Activated CD4-positive, alpha-beta memory T cell treated with anti-CD3 and anti-CD28 coated beads, Interleukin-2, amount 10 ng/mL, durations not matched to agents 7 days and 5 days (primary cell): Measurements from ENCODE around the gene PCYOX1L. TPM values are rescaled to one million over a fixed set of nuclear protein-coding genes. Genes with fewer than 3 reads are reported as not detected.

Experiments used
- CTCF ChIA-PET: fragments of 350-600 bp; sonication (Branson Sonifier 250); formaldehyde crosslinking; loops from one replicate; lab custom pipeline; 2021; ENCODE audit warnings: antibody characterized with exemption, inconsistent platforms; lab: Charles Lee
- POLR2A ChIA-PET: fragments of 350-600 bp; sonication (Branson Sonifier 250); formaldehyde crosslinking; loops from one replicate; lab custom pipeline; 2021; ENCODE audit warnings: antibody characterized with exemption; lab: Charles Lee
- DNase-seq: peaks from one replicate; pipeline ENCODE4 v3.0.0-alpha.2; 2020
- H3K27ac Mint-ChIP-seq: one replicate; pipeline ENCODE4 v1.8.0; 2021; ENCODE audit warnings: mild to moderate bottlenecking, mixed read lengths
- H3K27me3 Mint-ChIP-seq: one replicate; pipeline ENCODE4 v1.8.0; 2021; ENCODE audit warnings: mixed read lengths
- H3K36me3 Mint-ChIP-seq: one replicate; pipeline ENCODE4 v1.8.0; 2021; ENCODE audit warnings: low read depth, mixed read lengths
- H3K4me1 Mint-ChIP-seq: one replicate; pipeline ENCODE4 v1.8.0; 2021; ENCODE audit warnings: mixed read lengths
- H3K4me3 Mint-ChIP-seq: one replicate; pipeline ENCODE4 v1.8.0; 2021; ENCODE audit warnings: mild to moderate bottlenecking, mixed read lengths
- H3K9me3 Mint-ChIP-seq: one replicate; pipeline ENCODE4 v1.8.0; 2021; ENCODE audit warnings: mixed read lengths
- total RNA-seq, 2 experiments: library from RNA; stranded (reverse); gene quantifications; one replicate each; pipeline ENCODE4 v1.2.3, GENCODE V29; 2021

Gene PCYOX1L
- total RNA-seq, 2 experiments from 2014 or later: 41.2 to 42.1 TPM

DNA sequence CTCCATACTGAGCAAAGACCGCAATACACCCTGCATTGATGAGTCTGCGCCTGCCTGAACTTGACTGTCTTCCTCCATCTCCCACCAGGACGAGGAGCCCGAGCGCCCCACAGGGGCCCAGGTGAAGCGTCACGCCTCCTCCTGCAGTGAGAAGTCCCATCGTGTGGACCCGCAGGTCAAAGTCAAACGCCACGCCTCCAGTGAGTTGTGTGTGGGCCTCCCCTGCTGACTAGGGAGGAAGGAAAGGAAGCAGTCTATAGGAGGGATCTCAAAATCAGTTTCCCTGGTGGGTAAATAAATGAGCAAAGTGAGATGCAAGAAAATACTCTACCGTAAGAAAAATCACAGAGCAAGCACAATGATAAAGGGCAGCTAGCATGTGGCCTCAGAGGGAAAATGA is 35.3 kb upstream of the PCYOX1L start:
- no peaks in the 10 kb centered on the region for H3K36me3 Mint-ChIP-seq
- no peak overlapping the region for H3K27ac Mint-ChIP-seq
- POLR2A ChIA-PET: interaction anchor here (1.3 to 3.3 kb wide), 2 partner anchors 12 to 22 kb away, joined by 3 to 14 read pairs; partner anchors contain the start of gene GRPEL2
- CTCF ChIA-PET: interaction anchor here (1.3 to 12.4 kb wide), 3 partner anchors 8 to 62 kb away, joined by 3 to 278 read pairs (median 9); no protein-coding TSS in a partner anchor
- H3K4me3 Mint-ChIP-seq: no peak overlapping the region
- peaks cover 2% of the 10 kb centered on the region for H3K4me1 Mint-ChIP-seq
- H3K9me3 Mint-ChIP-seq: no peaks in the 10 kb centered on the region
- no peaks in the 10 kb centered on the region for H3K27me3 Mint-ChIP-seq
- DNase-seq: no peak

DNA sequence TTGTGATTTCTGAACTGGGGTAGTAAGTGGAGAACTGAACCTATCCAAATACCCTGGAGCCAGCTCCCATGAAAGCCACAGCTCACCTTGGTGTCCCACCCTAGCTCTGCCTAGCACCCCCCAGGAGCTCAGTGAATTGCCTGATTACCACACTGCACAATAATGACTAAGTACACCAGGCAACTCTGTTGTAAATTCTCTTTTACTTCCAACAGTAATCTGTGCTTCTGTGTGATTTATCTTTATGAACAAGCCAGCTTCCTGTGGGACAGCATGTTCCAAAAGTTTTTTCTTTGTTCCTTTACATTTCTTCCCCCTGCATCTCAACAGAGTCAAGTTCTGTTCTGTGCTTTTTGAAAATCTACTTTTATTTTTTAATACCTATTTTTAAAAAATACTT is 34.6 kb upstream of the PCYOX1L start:
- H3K9me3 Mint-ChIP-seq: no peaks in the 10 kb centered on the region
- no peaks in the 10 kb centered on the region for H3K36me3 Mint-ChIP-seq
- H3K27ac Mint-ChIP-seq: no peak overlapping the region
- H3K4me1 Mint-ChIP-seq: peaks cover 2% of the 10 kb centered on the region
- ChIA-PET CTCF (interaction anchor here (0.6 to 12.4 kb wide), 6 partner anchors 8 to 119 kb away, joined by 3 to 278 read pairs (median 4); no protein-coding TSS in a partner anchor), POLR2A (interaction anchor here (1.3 to 3.3 kb wide), 2 partner anchors 13 to 21 kb away, joined by 3 to 14 read pairs; partner anchors contain the start of gene GRPEL2)
- H3K4me3 Mint-ChIP-seq: no peak overlapping the region
- no peak for DNase-seq
- no peaks in the 10 kb centered on the region for H3K27me3 Mint-ChIP-seq

DNA sequence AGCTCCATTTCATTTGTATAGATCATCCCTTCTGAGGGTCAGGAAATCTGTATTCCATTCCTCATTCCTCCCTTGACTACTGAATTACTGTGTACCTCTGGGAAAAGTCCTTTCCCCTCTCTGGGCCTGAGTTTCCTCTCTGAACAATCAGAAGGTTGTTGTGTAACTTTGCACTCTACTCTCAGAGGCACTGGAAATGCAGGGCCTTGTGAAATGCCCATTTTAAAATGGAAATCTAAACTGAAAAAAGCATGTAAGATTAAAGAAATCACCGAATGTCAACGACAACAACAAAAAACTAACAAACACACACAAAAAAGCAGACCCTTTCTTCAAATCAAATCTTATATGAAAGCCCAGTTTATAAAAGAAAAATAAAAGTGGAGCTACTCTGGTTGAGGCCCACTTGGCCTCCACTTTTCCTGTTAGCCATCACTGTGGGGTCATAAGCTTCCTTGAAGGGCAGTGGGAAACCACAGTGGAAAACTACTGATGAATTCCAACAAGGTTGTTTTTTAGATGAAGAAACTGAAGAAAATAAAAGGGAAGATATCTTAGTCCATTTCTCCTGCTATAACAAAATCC is 34.1 kb upstream of the PCYOX1L start:
- CTCF ChIA-PET: interaction anchor here (0.6 to 12.4 kb wide), 6 partner anchors 9 to 118 kb away, joined by 3 to 278 read pairs (median 4); no protein-coding TSS in a partner anchor
- no peaks in the 10 kb centered on the region for H3K27me3 Mint-ChIP-seq
- DNase-seq: no peak
- peaks cover 2% of the 10 kb centered on the region for H3K4me1 Mint-ChIP-seq
- H3K9me3 Mint-ChIP-seq: no peaks in the 10 kb centered on the region
- H3K27ac Mint-ChIP-seq: no peak overlapping the region
- H3K36me3 Mint-ChIP-seq: no peaks in the 10 kb centered on the region
- POLR2A ChIA-PET: interaction anchor here (1.3 to 3.3 kb wide), 2 partner anchors 14 to 21 kb away, joined by 3 to 14 read pairs; partner anchors contain the start of gene GRPEL2
- H3K4me3 Mint-ChIP-seq: no peak overlapping the region

DNA sequence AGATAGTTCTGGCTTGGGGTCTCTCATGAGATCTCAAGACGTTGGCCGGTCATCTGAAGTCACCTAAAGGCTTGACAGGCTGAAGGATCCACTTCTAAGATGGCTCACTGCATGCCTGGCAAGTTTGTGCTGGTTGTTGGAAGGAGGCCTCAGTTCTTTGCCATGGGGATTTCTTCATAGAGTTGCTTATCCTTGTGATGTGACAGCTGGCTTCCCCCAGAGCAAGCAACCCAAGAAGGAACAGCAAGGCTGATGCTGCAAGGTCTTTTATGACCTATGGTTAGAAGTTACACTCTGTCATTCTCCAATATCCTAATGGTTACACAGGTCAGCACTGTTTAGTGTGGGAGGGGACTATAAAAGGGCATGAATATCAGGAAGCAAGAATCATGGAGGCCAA is 33.2 kb upstream of the PCYOX1L start:
- Mint-ChIP-seq H3K36me3 (no peaks in the 10 kb centered on the region), H3K4me3 (no peak overlapping the region), H3K27me3 (no peaks in the 10 kb centered on the region), H3K27ac (no peak overlapping the region), H3K9me3 (no peaks in the 10 kb centered on the region), H3K4me1 (peaks cover 2% of the 10 kb centered on the region)
- POLR2A ChIA-PET: interaction anchor here (0.7 to 3.3 kb wide), 3 partner anchors 20 to 33 kb away, joined by 4 to 14 read pairs (median 8); partner anchors contain the start of genes GRPEL2 and PCYOX1L
- no peak for DNase-seq
- CTCF ChIA-PET: interaction anchor here (1.6 to 2.3 kb wide), 2 partner anchors 10 to 44 kb away, joined by 5 to 9 read pairs; no protein-coding TSS in a partner anchor

DNA sequence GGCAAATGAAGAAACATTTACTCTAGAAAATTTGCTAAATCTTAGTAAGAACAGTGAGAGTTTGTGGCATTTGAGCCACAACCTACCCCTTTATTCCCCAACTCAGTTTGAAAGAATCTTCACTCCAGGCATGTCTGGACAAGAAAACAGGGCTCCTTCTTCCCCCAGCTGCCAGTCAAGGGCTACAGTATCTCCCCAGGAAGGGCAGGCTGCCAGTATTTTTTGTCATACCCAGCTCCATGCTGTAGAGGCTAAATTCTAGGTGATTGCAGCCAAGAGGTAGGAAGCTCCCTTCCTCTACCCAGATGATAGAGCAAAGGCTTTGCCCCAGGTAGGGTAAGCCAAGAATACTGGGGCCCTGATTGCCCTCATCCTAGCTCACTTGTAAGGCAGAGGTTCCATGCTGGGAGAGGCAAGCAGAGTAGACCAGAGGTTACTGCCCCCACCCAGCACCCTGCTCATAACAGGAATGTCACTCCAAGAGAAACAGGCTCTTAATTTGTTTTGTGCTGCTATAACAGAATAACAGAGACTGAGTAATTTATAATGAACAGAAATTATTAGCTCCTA is 32.6 kb upstream of the PCYOX1L start:
- CTCF ChIA-PET: interaction anchor here (1.6 kb wide), 1 partner anchor 43 kb away, joined by 5 read pairs; no protein-coding TSS in a partner anchor
- POLR2A ChIA-PET: interaction anchor here (0.7 to 1.6 kb wide), 3 partner anchors 20 to 67 kb away, joined by 3 to 8 read pairs (median 4); partner anchors contain the start of genes GRPEL2 and PCYOX1L
- Mint-ChIP-seq H3K36me3 (no peaks in the 10 kb centered on the region), H3K27me3 (no peaks in the 10 kb centered on the region), H3K9me3 (no peaks in the 10 kb centered on the region), H3K4me3 (no peak overlapping the region), H3K27ac (no peak overlapping the region), H3K4me1 (peaks cover 2% of the 10 kb centered on the region)
- no peak for DNase-seq

DNA sequence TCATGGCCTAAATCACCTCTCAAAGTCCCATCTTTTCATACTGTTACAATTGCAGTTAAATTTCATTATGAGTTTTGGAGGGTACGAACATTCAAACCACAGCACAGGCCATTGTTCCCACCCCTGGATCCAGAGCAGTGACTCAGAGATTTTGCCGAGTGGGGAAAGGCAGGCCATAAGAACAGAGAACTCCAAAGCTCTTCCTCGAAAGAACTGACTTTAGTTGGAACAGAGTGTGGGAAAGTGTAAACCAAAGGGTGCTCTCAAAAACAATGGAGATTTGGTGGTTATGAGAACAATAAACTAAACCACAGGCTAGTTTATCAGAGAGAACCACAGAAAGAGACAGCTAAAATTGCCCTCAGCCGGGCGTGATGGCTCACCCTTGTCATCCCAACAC is 32.0 kb upstream of the PCYOX1L start:
- DNase-seq: no peak
- CTCF ChIA-PET: interaction anchor here (1.6 kb wide), 1 partner anchor 42 kb away, joined by 5 read pairs; no protein-coding TSS in a partner anchor
- H3K36me3 Mint-ChIP-seq: no peaks in the 10 kb centered on the region
- H3K4me3 Mint-ChIP-seq: no peak overlapping the region
- peaks cover 2% of the 10 kb centered on the region for H3K4me1 Mint-ChIP-seq
- H3K27ac Mint-ChIP-seq: no peak overlapping the region
- POLR2A ChIA-PET: interaction anchor here (1.0 to 1.6 kb wide), 2 partner anchors 32 to 68 kb away, joined by 3 to 8 read pairs; partner anchors contain the start of gene PCYOX1L
- H3K9me3 Mint-ChIP-seq: no peaks in the 10 kb centered on the region
- H3K27me3 Mint-ChIP-seq: no peaks in the 10 kb centered on the region

DNA sequence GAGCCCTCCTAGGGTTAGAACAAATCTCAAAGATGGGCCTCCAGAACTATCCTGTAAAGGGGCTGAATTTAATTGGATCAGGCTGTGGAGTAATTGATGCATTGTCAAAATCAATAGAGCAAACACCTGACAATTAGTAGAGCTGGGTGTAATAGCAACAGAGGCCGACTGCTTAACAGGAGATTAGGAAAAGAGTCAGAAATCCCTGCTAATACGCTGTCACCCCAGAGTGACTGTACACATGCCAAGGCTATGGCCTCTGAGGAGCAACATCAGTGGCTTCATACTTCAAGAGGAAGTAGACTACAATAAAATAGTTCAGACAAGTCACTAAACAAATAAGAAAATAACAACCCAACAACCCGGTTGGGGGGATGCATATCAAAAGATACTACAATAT is 31.2 kb upstream of the PCYOX1L start:
- Mint-ChIP-seq H3K9me3 (no peaks in the 10 kb centered on the region), H3K27me3 (no peaks in the 10 kb centered on the region), H3K36me3 (no peaks in the 10 kb centered on the region), H3K27ac (no peak overlapping the region), H3K4me1 (no peaks in the 10 kb centered on the region), H3K4me3 (no peak overlapping the region)
- CTCF ChIA-PET: interaction anchor here (0.9 to 1.3 kb wide), 2 partner anchors 9 to 45 kb away, joined by 3 to 4 read pairs; no protein-coding TSS in a partner anchor
- DNase-seq: no peak
- POLR2A ChIA-PET: no interaction called here

DNA sequence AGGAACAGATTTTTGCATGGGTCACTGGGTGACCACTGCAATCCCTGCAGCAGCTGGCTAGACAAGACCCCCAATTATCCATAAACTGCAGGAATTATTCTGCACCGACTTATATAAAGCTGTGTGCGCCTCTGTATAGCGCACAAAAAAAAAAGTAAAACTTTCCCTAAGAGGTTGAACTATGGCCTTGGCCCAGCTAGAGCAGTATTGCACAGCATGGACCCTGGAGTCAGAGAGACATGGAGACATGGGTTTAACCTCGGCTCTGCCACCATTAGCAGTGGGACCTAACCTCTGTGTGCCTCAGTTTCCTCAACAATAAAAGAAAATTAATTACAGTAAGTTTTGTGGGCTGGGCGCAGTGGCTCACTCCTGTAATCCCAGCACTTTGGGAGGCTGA is 29.7 kb upstream of the PCYOX1L start:
- CTCF ChIA-PET: no interaction called here
- H3K4me1 Mint-ChIP-seq: no peaks in the 10 kb centered on the region
- no peaks in the 10 kb centered on the region for H3K36me3 Mint-ChIP-seq
- H3K27ac Mint-ChIP-seq: no peak overlapping the region
- no peaks in the 10 kb centered on the region for H3K27me3 Mint-ChIP-seq
- DNase-seq: no peak
- H3K9me3 Mint-ChIP-seq: no peaks in the 10 kb centered on the region
- no peak overlapping the region for H3K4me3 Mint-ChIP-seq
- POLR2A ChIA-PET: no interaction called here

DNA sequence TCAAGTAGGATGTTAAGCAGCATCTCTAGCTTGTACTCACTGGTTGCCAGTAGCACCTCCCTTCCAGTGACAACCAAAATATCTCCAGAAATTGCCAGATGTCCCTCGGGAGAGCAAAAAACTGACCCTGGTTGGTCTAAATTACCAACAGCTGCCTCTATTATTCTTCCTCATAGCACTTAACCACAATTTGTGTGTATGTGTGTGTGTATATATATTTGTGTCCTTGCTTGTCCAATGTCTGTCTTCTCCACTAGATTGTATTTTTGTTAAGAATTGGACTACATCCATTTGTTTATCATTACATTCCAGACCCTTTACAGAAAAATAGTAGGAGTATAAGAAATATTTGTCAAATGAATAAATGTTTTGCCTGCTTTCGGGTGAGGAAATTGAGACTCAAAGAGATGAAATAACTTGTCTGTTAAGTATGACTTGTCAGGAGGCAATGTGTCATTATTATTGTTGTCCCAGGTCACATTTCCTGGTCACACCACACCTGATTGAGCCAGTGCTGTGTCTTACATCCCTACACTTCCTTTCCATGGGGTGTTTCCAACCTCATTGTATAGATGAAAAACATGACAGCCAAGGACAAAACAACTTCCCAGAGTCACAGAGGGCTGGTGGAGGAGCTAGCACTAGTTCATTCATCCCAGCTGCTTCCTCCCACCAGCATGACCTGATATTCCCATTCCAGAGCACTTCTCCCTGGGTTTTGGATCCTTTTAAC is 24.0 kb upstream of the PCYOX1L start:
- Mint-ChIP-seq H3K4me3 (no peak overlapping the region), H3K27ac (no peak overlapping the region), H3K9me3 (no peaks in the 10 kb centered on the region), H3K36me3 (no peaks in the 10 kb centered on the region), H3K27me3 (peaks cover 8% of the 10 kb centered on the region), H3K4me1 (no peaks in the 10 kb centered on the region)
- ChIA-PET CTCF (interaction anchor here (0.9 to 2.4 kb wide), 6 partner anchors 11 to 34 kb away, joined by 3 to 11 read pairs (median 4); partner anchors contain the start of gene GRPEL2), POLR2A (interaction anchor here (1.2 to 1.9 kb wide), 2 partner anchors 9 to 24 kb away, joined by 5 read pairs; partner anchors contain the start of gene PCYOX1L)
- DNase-seq: no peak

DNA sequence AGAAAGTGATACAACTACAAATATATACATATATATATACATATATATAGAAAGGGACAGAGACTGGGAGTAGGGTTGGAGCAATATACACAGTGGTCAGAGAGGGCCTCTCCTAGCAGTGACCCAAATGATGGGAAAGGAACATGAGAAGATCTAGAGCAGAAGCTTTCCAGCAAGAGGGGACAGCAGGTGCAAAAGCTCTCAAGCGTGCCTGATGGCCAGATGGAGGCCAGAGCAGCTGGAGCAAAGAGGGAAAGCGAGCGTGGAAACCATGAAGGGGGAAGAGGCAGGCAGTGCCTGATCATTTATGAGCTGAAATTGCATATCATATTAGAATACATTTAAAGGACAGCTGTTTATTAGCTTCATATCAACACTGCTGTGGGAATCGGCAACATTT is 20.1 kb upstream of the PCYOX1L start:
- Mint-ChIP-seq H3K4me1 (no peaks in the 10 kb centered on the region), H3K36me3 (no peaks in the 10 kb centered on the region), H3K4me3 (no peak overlapping the region), H3K27me3 (peaks cover 16% of the 10 kb centered on the region), H3K9me3 (no peaks in the 10 kb centered on the region), H3K27ac (no peak overlapping the region)
- POLR2A ChIA-PET: no interaction called here
- DNase-seq: no peak
- CTCF ChIA-PET: interaction anchor here (0.6 kb wide), 1 partner anchor 28 kb away, joined by 3 read pairs; no protein-coding TSS in a partner anchor

DNA sequence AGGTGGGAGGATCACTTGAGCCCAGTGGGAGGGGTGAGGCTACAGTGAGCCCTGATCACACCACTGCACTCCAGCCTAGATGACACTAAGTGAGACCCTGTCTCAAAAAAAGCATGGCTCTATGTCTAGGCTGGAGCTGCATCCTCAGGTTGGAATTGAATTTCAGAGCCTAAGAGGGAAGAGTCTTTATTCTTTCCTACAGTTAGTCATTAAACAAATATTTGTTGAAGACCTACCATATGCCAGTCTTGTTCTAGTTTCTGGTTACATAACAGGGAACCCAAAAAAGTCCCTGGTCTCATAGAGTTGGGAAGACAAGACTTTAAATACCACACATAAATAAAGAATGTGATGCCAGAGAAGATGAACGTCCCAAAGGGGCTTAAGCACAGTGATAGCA is 19.5 kb upstream of the PCYOX1L start:
- no peak for DNase-seq
- Mint-ChIP-seq H3K9me3 (no peaks in the 10 kb centered on the region), H3K4me3 (no peak overlapping the region), H3K27ac (no peak overlapping the region), H3K27me3 (peaks cover 16% of the 10 kb centered on the region), H3K36me3 (no peaks in the 10 kb centered on the region), H3K4me1 (peaks cover under 1% of the 10 kb centered on the region)
- ChIA-PET CTCF (interaction anchor here (0.6 kb wide), 1 partner anchor 28 kb away, joined by 3 read pairs; no protein-coding TSS in a partner anchor), POLR2A (no interaction called here)

DNA sequence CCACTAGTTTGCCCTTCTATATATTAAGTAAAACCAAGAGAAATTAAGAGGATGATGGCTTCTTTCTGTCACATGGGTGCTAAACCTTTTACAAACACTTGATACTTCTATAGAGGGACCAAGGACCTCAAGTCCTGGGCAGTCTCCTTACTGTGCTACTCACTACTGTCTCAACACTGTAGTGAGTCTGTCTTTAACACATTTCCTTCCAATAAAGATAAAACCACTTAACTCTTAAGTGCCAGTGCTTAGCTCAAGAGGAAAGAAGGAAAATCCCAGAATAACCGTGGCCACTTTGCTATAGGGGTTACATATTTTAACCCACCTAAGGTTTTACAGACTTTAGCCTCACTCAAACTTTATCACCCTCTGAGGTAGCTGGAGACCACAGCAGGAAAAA is 16.9 kb upstream of the PCYOX1L start:
- DNase-seq: no peak
- CTCF ChIA-PET: interaction anchor here (0.8 to 1.6 kb wide), 8 partner anchors 8 to 48 kb away, joined by 3 to 7 read pairs (median 3); partner anchors contain the start of gene PCYOX1L
- POLR2A ChIA-PET: interaction anchor here (0.7 to 10.8 kb wide), 2 partner anchors 16 to 210 kb away, joined by 3 to 445 read pairs; partner anchors contain the start of genes CSNK1A1 and PCYOX1L
- no peaks in the 10 kb centered on the region for H3K9me3 Mint-ChIP-seq
- H3K4me3 Mint-ChIP-seq: no peak overlapping the region
- no peak overlapping the region for H3K27ac Mint-ChIP-seq
- peaks cover 7% of the 10 kb centered on the region for H3K36me3 Mint-ChIP-seq
- H3K27me3 Mint-ChIP-seq: peaks cover 15% of the 10 kb centered on the region
- H3K4me1 Mint-ChIP-seq: peaks cover 17% of the 10 kb centered on the region
